SK-N-SH (cell line): Measurements from ENCODE around the gene VTN.

Experiments
- CTCF ChIP-seq: fragments of 200-600 bp; sonication (generic); IDR thresholded peaks from 2 replicates; pipeline ENCODE4 v1.6.1; 2017; ENCODE audit warnings: antibody characterized with exemption, mild to moderate bottlenecking, moderate library complexity
- EZH2phosphoT487 ChIP-seq: fragments of 200-600 bp; sonication (generic); IDR thresholded peaks from 2 replicates; pipeline ENCODE4 v1.6.1; 2017; ENCODE audit warnings: low read depth, mixed run types, mild to moderate bottlenecking, antibody characterized with exemption, moderate library complexity, borderline replicate concordance
- JUND ChIP-seq: IDR thresholded peaks from 2 replicates; pipeline ENCODE4 v1.4.0; 2012
- MAX ChIP-seq: IDR thresholded peaks from 2 replicates; pipeline ENCODE4 v1.4.0; 2012; ENCODE audit warnings: low read depth
- RXRA ChIP-seq: IDR thresholded peaks from 2 replicates; pipeline ENCODE4 v1.4.0; 2012; ENCODE audit warnings: low read depth, mild to moderate bottlenecking, borderline replicate concordance
- YY1 ChIP-seq: IDR thresholded peaks from 2 replicates; pipeline ENCODE4 v1.4.0; 2012; ENCODE audit warnings: low read depth, mild to moderate bottlenecking

GRCh38 chr17:28317966-28318758, 51.9 kb downstream of the VTN start:
- TF ChIP-seq MAX (no peak), YY1 (no peak), CTCF (0 out of 2 replicates have a peak, but pooled peaks have one; percentile 18), JUND (no peak), RXRA (no peak), EZH2phosphoT487 (no peak)
